GM19468 (cell line): ENCODE data around the gene B3GALT4.
A peak's percentile ranks its signal among the peaks of the same experiment; 100 is the strongest.
"Not testable (repeated sequence)": the region's sequence is repeated elsewhere in the genome, so short reads cannot be mapped to it uniquely, and the experiment has no call there.

Experiments
- ATAC-seq: cut with Tn5 transposase; IDR thresholded peaks from one replicate; pipeline ENCODE4 v1.9.1; 2021; ENCODE audit warnings: mild to moderate bottlenecking, moderate library complexity, moderate number of reproducible peaks; ENCODE audit not compliant: unreplicated experiment; ENCODE audit errors: extremely low read depth

B3GALT4 gene

GRCh38 chr6:33276864-33277662 lies at the start of gene B3GALT4:
TSS of gene B3GALT4 (plus strand) at chr6:33277123. CDS start at chr6:33277420, 297 bp downstream.
- ATAC-seq: peak; percentile 15

GRCh38 chr6:33235221-33235634 lies 41.7 kb upstream of the B3GALT4 start:
- no peak for ATAC-seq

- ATAC-seq: no peak
Measured at GRCh38 chr6:33236328-33236727, 40.6 kb upstream of the B3GALT4 start.

GRCh38 chr6:33236852-33237251 lies 40.1 kb upstream of the B3GALT4 start:
- no peak for ATAC-seq

- ATAC-seq: no peak
Measured at GRCh38 chr6:33237741-33238140, 39.2 kb upstream of the B3GALT4 start.

GRCh38 chr6:33241968-33242367 lies 35.0 kb upstream of the B3GALT4 start:
- no peak for ATAC-seq

GRCh38 chr6:33243476-33243875 lies 33.4 kb upstream of the B3GALT4 start:
- ATAC-seq: no peak

GRCh38 chr6:33247977-33248642 lies 28.8 kb upstream of the B3GALT4 start:
- ATAC-seq: no peak

GRCh38 chr6:33248643-33248931 lies 28.3 kb upstream of the B3GALT4 start:
- ATAC-seq: no peak

GRCh38 chr6:33248932-33249731 lies 27.8 kb upstream of the B3GALT4 start:
- ATAC-seq: peak; percentile 86

GRCh38 chr6:33249732-33250630 lies 26.9 kb upstream of the B3GALT4 start:
- ATAC-seq: no peak

- no peak for ATAC-seq
Measured at GRCh38 chr6:33250731-33251130, 26.2 kb upstream of the B3GALT4 start.

- no peak for ATAC-seq
Measured at GRCh38 chr6:33251395-33252012, 25.4 kb upstream of the B3GALT4 start.

- ATAC-seq: no peak
Measured at GRCh38 chr6:33252759-33253158, 24.2 kb upstream of the B3GALT4 start.

- ATAC-seq: no peak
Measured at GRCh38 chr6:33254591-33254990, 22.3 kb upstream of the B3GALT4 start.

- ATAC-seq: no peak
Measured at GRCh38 chr6:33259032-33259431, 17.9 kb upstream of the B3GALT4 start.

- ATAC-seq: not testable (repeated sequence)
Measured at GRCh38 chr6:33262490-33262889, 14.4 kb upstream of the B3GALT4 start.

GRCh38 chr6:33264015-33264414 lies 12.9 kb upstream of the B3GALT4 start:
- ATAC-seq: no peak

GRCh38 chr6:33271117-33271467 lies 5.8 kb upstream of the B3GALT4 start:
- no peak for ATAC-seq
